ENCODE data around the gene CKB. TPM values are rescaled to one million over a fixed set of nuclear protein-coding genes. Genes with fewer than 3 reads are reported as not detected.

The CKB gene
- total and polyA plus RNA-seq, 2 donors (not counting 1 experiment from before 2014, with no cell fraction given), result 65.2 to 136 TPM

- peak; percentile 47 to 69 for DNase-seq (ENCODE audit: low read depth in 2 of 2)
- peak overlapping the region; percentile 29 to 69 (median 38) for H3K4me3 ChIP-seq (replicated peaks in 1 of 4; ENCODE audit: control extremely low read depth in 1 of 4, insufficient read depth in 1 of 4, low read depth in 3 of 4, low read length in 4 of 4)
- H2AFZ ChIP-seq (ENCODE audit: low read length), result no peak overlapping the region
- no peaks in the 10 kb centered on the region for H4K20me1 ChIP-seq (ENCODE audit: control insufficient read depth, extremely low read depth, insufficient read depth, low read length)
- H3K4me2 ChIP-seq (ENCODE audit: extremely low read depth, insufficient read depth, low read length), result peak overlapping the region; percentile 25
- no peaks in the 10 kb centered on the region for H3K36me3 ChIP-seq (ENCODE audit: control insufficient read depth, insufficient read depth, low read length)
- H3K79me2 ChIP-seq (ENCODE audit: control insufficient read depth, insufficient read depth, low read length), result no peaks in the 10 kb centered on the region
- peak overlapping the region; percentile 9 for H3K9ac ChIP-seq (ENCODE audit: insufficient read depth, low read length)
- H3K27ac ChIP-seq (ENCODE audit: insufficient read depth, low read length), result no peak overlapping the region
- H3K27me3 ChIP-seq (ENCODE audit: control insufficient read depth, insufficient read depth, low read length), result no peaks in the 10 kb centered on the region
- H3K4me1 ChIP-seq (ENCODE audit: control insufficient read depth, extremely low read depth, insufficient read depth, low read length), result peaks cover 16% of the 10 kb centered on the region
- TF ChIP-seq EZH2 (IDR thresholded peaks at IDR 0.05; ENCODE audit: low read length, missing control alignments) (no peak), CTCF (conservative IDR thresholded peaks at IDR 0.05 in 1 of 2, IDR thresholded peaks at IDR 0.05 in 1 of 2; ENCODE audit: low read depth in 1 of 2, low read length in 2 of 2) (peak in 1 of 2 donors; percentile 48)
- no peaks in the 10 kb centered on the region for H3K9me3 ChIP-seq (ENCODE audit: control insufficient read depth, insufficient read depth, low read depth, low read length)
These were observed 1.8 kb downstream of the CKB start for GRCh38 chr14:103520657-103521437.

- H3K9ac ChIP-seq (ENCODE audit: insufficient read depth, low read length), result no peak overlapping the region
- peak overlapping the region in 1 of 4 experiments; percentile 69 for H3K4me3 ChIP-seq (replicated peaks in 1 of 4; ENCODE audit: control extremely low read depth in 1 of 4, insufficient read depth in 1 of 4, low read depth in 3 of 4, low read length in 4 of 4)
- no peaks in the 10 kb centered on the region for H4K20me1 ChIP-seq (ENCODE audit: control insufficient read depth, extremely low read depth, insufficient read depth, low read length)
- H3K4me1 ChIP-seq (ENCODE audit: control insufficient read depth, extremely low read depth, insufficient read depth, low read length), result peaks cover 16% of the 10 kb centered on the region
- TF ChIP-seq EZH2 (IDR thresholded peaks at IDR 0.05; ENCODE audit: low read length, missing control alignments), result no peak
- TF ChIP-seq CTCF (conservative IDR thresholded peaks at IDR 0.05 in 1 of 2, IDR thresholded peaks at IDR 0.05 in 1 of 2; ENCODE audit: low read depth in 1 of 2, low read length in 2 of 2), result no peak
- H3K9me3 ChIP-seq (ENCODE audit: control insufficient read depth, insufficient read depth, low read depth, low read length), result no peaks in the 10 kb centered on the region
- no peaks in the 10 kb centered on the region for H3K79me2 ChIP-seq (ENCODE audit: control insufficient read depth, insufficient read depth, low read length)
- no peaks in the 10 kb centered on the region for H3K27me3 ChIP-seq (ENCODE audit: control insufficient read depth, insufficient read depth, low read length)
- H3K36me3 ChIP-seq (ENCODE audit: control insufficient read depth, insufficient read depth, low read length), result no peaks in the 10 kb centered on the region
- no peak for DNase-seq (ENCODE audit: low read depth in 2 of 2)
- H2AFZ ChIP-seq (ENCODE audit: low read length), result no peak overlapping the region
- H3K27ac ChIP-seq (ENCODE audit: insufficient read depth, low read length), result no peak overlapping the region
- no peak overlapping the region for H3K4me2 ChIP-seq (ENCODE audit: extremely low read depth, insufficient read depth, low read length)
These were observed 2.4 kb downstream of the CKB start for GRCh38 chr14:103520269-103520656.

DNA sequence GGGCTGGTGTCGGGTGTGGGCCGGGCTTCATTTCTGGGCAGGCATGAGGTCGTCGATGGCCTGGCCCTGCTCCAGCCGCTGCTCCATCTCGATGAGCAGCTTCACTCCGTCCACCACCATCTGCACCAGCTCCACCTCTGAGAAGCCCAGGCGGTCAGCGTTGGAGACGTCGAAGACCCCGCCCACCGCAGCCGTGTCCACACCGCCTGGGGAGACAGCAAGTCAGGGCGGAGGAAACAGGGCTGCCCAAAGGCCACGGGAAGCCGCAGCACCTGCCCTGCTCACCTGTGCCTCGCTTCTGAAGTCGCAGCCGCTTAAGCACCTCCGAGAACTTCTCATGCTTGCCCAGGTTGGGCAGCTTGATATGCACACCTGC lies 2.8 kb downstream of the CKB start:
- Histone ChIP-seq H3K4me1 (ENCODE audit: control insufficient read depth, extremely low read depth, insufficient read depth, low read length) (peaks cover 16% of the 10 kb centered on the region), H3K36me3 (ENCODE audit: control insufficient read depth, insufficient read depth, low read length) (peaks cover 2% of the 10 kb centered on the region), H3K4me3 (replicated peaks in 1 of 4; ENCODE audit: control extremely low read depth in 1 of 4, insufficient read depth in 1 of 4, low read depth in 3 of 4, low read length in 4 of 4) (no peak overlapping the region), H3K79me2 (ENCODE audit: control insufficient read depth, insufficient read depth, low read length) (no peaks in the 10 kb centered on the region), H3K27me3 (ENCODE audit: control insufficient read depth, insufficient read depth, low read length) (no peaks in the 10 kb centered on the region), H2AFZ (ENCODE audit: low read length) (no peak overlapping the region), H3K9ac (ENCODE audit: insufficient read depth, low read length) (no peak overlapping the region), H3K9me3 (ENCODE audit: control insufficient read depth, insufficient read depth, low read depth, low read length) (no peaks in the 10 kb centered on the region), H3K27ac (ENCODE audit: insufficient read depth, low read length) (no peak overlapping the region), H3K4me2 (ENCODE audit: extremely low read depth, insufficient read depth, low read length) (no peak overlapping the region), H4K20me1 (ENCODE audit: control insufficient read depth, extremely low read depth, insufficient read depth, low read length) (no peaks in the 10 kb centered on the region)
- TF ChIP-seq CTCF (conservative IDR thresholded peaks at IDR 0.05 in 1 of 2, IDR thresholded peaks at IDR 0.05 in 1 of 2; ENCODE audit: low read depth in 1 of 2, low read length in 2 of 2) (no peak), EZH2 (IDR thresholded peaks at IDR 0.05; ENCODE audit: low read length, missing control alignments) (no peak)
- DNase-seq (ENCODE audit: low read depth in 2 of 2), result no peak

All from fibroblast of lung (primary cell).